Astrocyte of the hippocampus (primary cell): ENCODE measurements around the gene EPB41L2.
A peak's percentile ranks its signal among the peaks of the same experiment; 100 is the strongest.
"Not testable (repeated sequence)": the region's sequence is repeated elsewhere in the genome, so short reads cannot be mapped to it uniquely, and the experiment has no call there.

Experiments used
- DNase-seq: peaks from one replicate; pipeline ENCODE4 v3.0.0; 2011; ENCODE audit warnings: low read depth, low spot score

EPB41L2 gene

GRCh38 chr6:131063028-131063763 is at the start of gene EPB41L2:
Gene EPB41L2, minus strand, starts transcription at chr6:131063245. Its CDS starts 106,760 bp downstream, at chr6:130956485.
- DNase-seq, result peak; percentile 98

- DNase-seq, result no peak
Observed at GRCh38 chr6:131112249-131112648, 49.2 kb upstream of the EPB41L2 start.

- peak; percentile 55 for DNase-seq
Observed at GRCh38 chr6:131107151-131107550, 44.1 kb upstream of the EPB41L2 start.

- no peak for DNase-seq
Observed at GRCh38 chr6:131103901-131104300, 40.9 kb upstream of the EPB41L2 start.

GRCh38 chr6:131103296-131103695 is 40.3 kb upstream of the EPB41L2 start:
- peak; percentile 60 for DNase-seq

- DNase-seq, result peak; percentile 47
Observed at GRCh38 chr6:131101911-131102680, 39.1 kb upstream of the EPB41L2 start.

GRCh38 chr6:131096786-131097185 is 33.7 kb upstream of the EPB41L2 start:
- no peak for DNase-seq

GRCh38 chr6:131093334-131093733 is 30.3 kb upstream of the EPB41L2 start:
- DNase-seq, result no peak

GRCh38 chr6:131091944-131092343 is 28.9 kb upstream of the EPB41L2 start:
- DNase-seq, result not testable (repeated sequence)

- DNase-seq, result not testable (repeated sequence)
Observed at GRCh38 chr6:131090339-131090738, 27.3 kb upstream of the EPB41L2 start.

GRCh38 chr6:131084982-131085381 is 21.9 kb upstream of the EPB41L2 start:
- no peak for DNase-seq

- DNase-seq, result no peak
Observed at GRCh38 chr6:131083687-131084086, 20.6 kb upstream of the EPB41L2 start.

- no peak for DNase-seq
Observed at GRCh38 chr6:131082335-131082734, 19.3 kb upstream of the EPB41L2 start.

- DNase-seq, result no peak
Observed at GRCh38 chr6:131080084-131080483, 17.0 kb upstream of the EPB41L2 start.

- no peak for DNase-seq
Observed at GRCh38 chr6:131073577-131073976, 10.5 kb upstream of the EPB41L2 start.

- DNase-seq, result no peak
Observed at GRCh38 chr6:131070061-131070460, 7.0 kb upstream of the EPB41L2 start.

GRCh38 chr6:131068165-131068564 is 5.1 kb upstream of the EPB41L2 start:
- no peak for DNase-seq

- DNase-seq, result no peak
Observed at GRCh38 chr6:131067521-131067920, 4.5 kb upstream of the EPB41L2 start.

GRCh38 chr6:131065824-131066171 is 2.8 kb upstream of the EPB41L2 start:
- peak; percentile 13 for DNase-seq

- no peak for DNase-seq
Observed at GRCh38 chr6:131065112-131065823, 2.2 kb upstream of the EPB41L2 start.

GRCh38 chr6:131063764-131064272 is 773 bp upstream of the EPB41L2 start:
- no peak for DNase-seq
